ENCODE results near the gene HLX. TPM values are rescaled to one million over a fixed set of nuclear protein-coding genes. Genes with fewer than 3 reads are reported as not detected.

HLX gene
- total and polyA plus RNA-seq, 9 of the 15 experiments (the other 6 are each of a cell fraction or from before 2014, with no cell fraction given) = 0.10 to 3.0 (median 1.6) TPM

- Histone ChIP-seq H3K4me2 (ENCODE audit: insufficient read depth, low read length) (no peak overlapping the region), H3K4me1 (replicated peaks in 1 of 2; ENCODE audit: control insufficient read depth in 2 of 2, insufficient read depth in 2 of 2, low read length in 2 of 2) (no peaks in the 10 kb centered on the region), H3K4me3 (no peak overlapping the region), H3K9me3 (replicated peaks; ENCODE audit: control insufficient read depth, insufficient read depth, low read depth, low read length) (no peaks in the 10 kb centered on the region), H3K9me1 (ENCODE audit: control insufficient read depth, insufficient read depth, low read length) (no peaks in the 10 kb centered on the region), H4K20me1 (replicated peaks; ENCODE audit: control insufficient read depth, insufficient read depth, low read length) (no peaks in the 10 kb centered on the region), H3K27me3 (ENCODE audit: control insufficient read depth in 2 of 2, insufficient read depth in 2 of 2, low read length in 2 of 2) (peaks cover 0 to 11% of the 10 kb centered on the region in 2 experiments; a peak in 2 of 5 replicates), H3K9ac (ENCODE audit: insufficient read depth in 1 of 2, low read depth in 2 of 2, low read length in 2 of 2) (no peak overlapping the region), H2AFZ (ENCODE audit: low read depth, low read length) (no peak overlapping the region), H3K79me2 (ENCODE audit: control insufficient read depth, insufficient read depth, low read length) (no peaks in the 10 kb centered on the region), H3K36me3 (ENCODE audit: control insufficient read depth, insufficient read depth, low read length) (no peaks in the 10 kb centered on the region), H3K27ac (ENCODE audit: extremely low read depth, low read depth, low read length) (no peak overlapping the region)
- no peak for FAIRE-seq
- no TSS peak for BruUV-seq (replicated peaks)
- intact Hi-C loops (cut with micrococcal nuclease) (loop anchor here (1.0 to 5.0 kb wide), 2 partner anchors 74 to 295 kb away; no protein-coding TSS in a partner anchor), in situ Hi-C loops (cut with MboI) (no loop called here)
- 2% methylated on average over 2 of the region's 2 CpGs for WGBS (ENCODE audit: insufficient coverage, low coverage, missing lambda C conversion rate)
- DNase-seq (ENCODE audit: extremely low read depth in 1 of 4, low spot score in 3 of 4) = peak in 2 of 4 experiments; percentile 36 to 37
- ChIA-PET CTCF (ENCODE audit: low intra/inter-chr PET ratio) (interaction anchor here (0.8 to 1.3 kb wide), 3 partner anchors 294 to 1546 kb away, joined by 3 to 4 read pairs (median 4); no protein-coding TSS in a partner anchor), POLR2A (no interaction called here)
- ATAC-seq = peak; percentile 60; the same call in 2 of the 3 replicates
- TF ChIP-seq THRB (CRISPR knock-in tag; conservative IDR thresholded peaks at IDR 0.05) (no peak), ZFP30 (CRISPR knock-in tag; IDR thresholded peaks at IDR 0.05; ENCODE audit: borderline replicate concordance) (no peak), RAD21 (CRISPR knock-in tag; conservative IDR thresholded peaks at IDR 0.05 in 1 of 2, IDR thresholded peaks at IDR 0.05 in 1 of 2) (peak; percentile 72 to 74), DPF2 (IDR thresholded peaks at IDR 0.05) (no peak), SMC3 (conservative IDR thresholded peaks at IDR 0.05; ENCODE audit: insufficient read depth, low read depth, low read length) (peak; percentile 30; the same call in 1 of the 2 replicates), DMBX1 (CRISPR knock-in tag; IDR thresholded peaks at IDR 0.05; ENCODE audit: borderline replicate concordance) (no peak), REST (IDR thresholded peaks at IDR 0.05; ENCODE audit: borderline replicate concordance) (peak; percentile 71), REST (CRISPR knock-in tag; IDR thresholded peaks at IDR 0.05; ENCODE audit: low read depth) (no peak), ZNF668 (CRISPR knock-in tag; IDR thresholded peaks at IDR 0.05) (no peak)
- TF ChIP-seq, protein P1, sequence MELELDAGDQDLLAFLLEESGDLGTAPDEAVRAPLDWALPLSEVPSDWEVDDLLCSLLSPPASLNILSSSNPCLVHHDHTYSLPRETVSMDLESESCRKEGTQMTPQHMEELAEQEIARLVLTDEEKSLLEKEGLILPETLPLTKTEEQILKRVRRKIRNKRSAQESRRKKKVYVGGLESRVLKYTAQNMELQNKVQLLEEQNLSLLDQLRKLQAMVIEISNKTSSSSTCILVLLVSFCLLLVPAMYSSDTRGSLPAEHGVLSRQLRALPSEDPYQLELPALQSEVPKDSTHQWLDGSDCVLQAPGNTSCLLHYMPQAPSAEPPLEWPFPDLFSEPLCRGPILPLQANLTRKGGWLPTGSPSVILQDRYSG (tag; conservative IDR thresholded peaks at IDR 0.05; ENCODE audit: low read depth) = no peak
These were observed 29.5 kb downstream of the HLX start for GRCh38 chr1:220908757-220909156.

Data from K562 (cell line).